ENCODE results near the gene CYP17A1.
"Not testable (repeated sequence)": the region's sequence is repeated elsewhere in the genome, so short reads cannot be mapped to it uniquely, and the experiment has no call there.

CYP17A1 gene

DNA sequence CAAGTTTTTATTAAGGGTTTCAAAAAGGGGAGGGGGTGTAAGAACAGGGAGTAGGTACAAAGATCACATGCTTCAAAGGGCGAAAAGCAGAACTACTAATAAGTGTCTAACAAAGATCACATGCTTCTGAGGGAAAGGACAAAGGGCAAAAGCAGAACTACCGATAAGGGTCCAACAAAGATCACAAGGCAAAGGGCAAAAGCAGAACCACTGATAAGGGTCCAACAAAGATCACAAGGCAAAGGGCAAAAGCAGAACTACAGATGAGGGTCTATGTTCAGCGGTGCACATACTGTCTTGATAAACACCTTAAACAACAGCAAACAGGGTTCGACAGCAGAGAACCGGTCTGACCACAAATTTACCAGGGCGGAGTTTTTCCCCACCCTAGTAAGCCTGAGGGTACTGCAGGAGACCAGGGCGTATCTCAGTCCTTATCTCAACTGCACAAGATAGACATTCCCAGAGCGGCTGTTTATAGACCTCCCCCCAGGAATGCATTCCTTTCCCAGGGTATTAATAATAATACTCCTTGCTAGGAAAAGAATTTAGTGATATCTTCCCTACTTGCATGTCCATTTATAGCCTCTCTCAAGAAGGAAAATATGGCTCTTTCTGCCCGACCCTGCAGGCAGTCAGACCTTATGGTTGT, 1.2 kb upstream of the CYP17A1 start:
- not testable (repeated sequence) for H3K9me3 ChIP-seq (ENCODE audit: control insufficient read depth, low read length); H3K27ac ChIP-seq (ENCODE audit: insufficient read depth, low read depth, low read length, poor library complexity, severe bottlenecking); H3K27me3 ChIP-seq (ENCODE audit: control insufficient read depth, insufficient read depth, low read length, poor library complexity, severe bottlenecking); H3K4me1 ChIP-seq (ENCODE audit: control insufficient read depth, insufficient read depth, low read length); H3K4me3 ChIP-seq (ENCODE audit: insufficient read depth, low read depth, low read length); H3K36me3 ChIP-seq (ENCODE audit: control insufficient read depth, insufficient read depth, low read length)
- WGBS, 2 experiments: 95 to 96% methylated on average over 9 of the region's 9 CpGs

DNA sequence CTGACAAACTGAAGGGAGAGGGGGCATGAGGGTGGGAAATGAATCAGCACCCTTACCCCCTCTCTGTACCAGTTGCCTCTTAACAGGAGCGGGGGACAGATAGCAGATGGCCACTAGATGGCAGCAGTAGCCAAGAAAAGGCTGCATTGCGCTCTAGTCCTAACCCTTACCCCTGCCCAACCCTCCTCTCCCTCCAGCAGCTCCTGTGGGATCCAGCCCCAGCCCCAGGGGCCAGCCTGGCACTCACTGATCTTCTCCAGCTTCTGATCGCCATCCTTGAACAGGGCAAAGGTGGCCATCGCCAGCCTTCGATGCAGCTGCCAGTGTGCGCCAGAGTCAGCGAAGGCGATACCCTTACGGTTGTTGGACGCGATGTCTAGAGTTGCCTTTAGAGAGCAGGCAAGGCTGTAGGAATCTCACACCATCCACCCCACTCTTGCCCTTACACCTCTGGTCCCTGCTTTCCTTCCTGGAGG, 2.2 kb downstream of the CYP17A1 start:
- Histone ChIP-seq H3K36me3 (ENCODE audit: control insufficient read depth, insufficient read depth, low read length) (no peaks in the 10 kb centered on the region), H3K27me3 (ENCODE audit: control insufficient read depth, insufficient read depth, low read length, poor library complexity, severe bottlenecking) (no peaks in the 10 kb centered on the region), H3K4me3 (ENCODE audit: insufficient read depth, low read depth, low read length) (no peak overlapping the region), H3K27ac (ENCODE audit: insufficient read depth, low read depth, low read length, poor library complexity, severe bottlenecking) (no peak overlapping the region), H3K4me1 (ENCODE audit: control insufficient read depth, insufficient read depth, low read length) (no peaks in the 10 kb centered on the region), H3K9me3 (ENCODE audit: control insufficient read depth, low read length) (no peaks in the 10 kb centered on the region)
- 73 to 74% methylated on average over 11 of the region's 11 CpGs for WGBS, 2 experiments

DNA sequence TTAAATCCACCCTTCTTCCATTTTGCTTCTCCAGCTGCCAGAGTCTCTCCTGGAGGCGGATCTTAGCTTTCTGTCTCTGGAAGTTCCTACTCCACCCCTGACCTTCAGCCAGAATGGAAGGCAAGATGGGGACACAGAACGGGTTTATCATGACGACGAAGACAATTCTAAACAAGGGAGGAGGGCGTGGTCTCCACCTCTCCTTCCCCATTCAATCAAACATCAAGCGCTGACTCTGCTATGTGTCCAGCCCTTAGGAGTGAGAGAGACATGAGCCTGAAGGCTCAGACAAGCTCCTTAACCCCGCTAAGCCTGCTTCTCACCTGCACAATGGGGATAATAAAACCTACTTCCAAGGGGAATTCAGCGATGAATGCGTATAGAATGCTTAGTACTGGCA, 3.1 kb downstream of the CYP17A1 start:
- 82 to 85% methylated on average over 9 of the region's 9 CpGs for WGBS, 2 experiments
- H3K9me3 ChIP-seq (ENCODE audit: control insufficient read depth, low read length): no peaks in the 10 kb centered on the region
- no peak overlapping the region for H3K27ac ChIP-seq (ENCODE audit: insufficient read depth, low read depth, low read length, poor library complexity, severe bottlenecking)
- H3K4me3 ChIP-seq (ENCODE audit: insufficient read depth, low read depth, low read length): no peak overlapping the region
- no peaks in the 10 kb centered on the region for H3K4me1 ChIP-seq (ENCODE audit: control insufficient read depth, insufficient read depth, low read length)
- no peaks in the 10 kb centered on the region for H3K36me3 ChIP-seq (ENCODE audit: control insufficient read depth, insufficient read depth, low read length)
- no peaks in the 10 kb centered on the region for H3K27me3 ChIP-seq (ENCODE audit: control insufficient read depth, insufficient read depth, low read length, poor library complexity, severe bottlenecking)

DNA sequence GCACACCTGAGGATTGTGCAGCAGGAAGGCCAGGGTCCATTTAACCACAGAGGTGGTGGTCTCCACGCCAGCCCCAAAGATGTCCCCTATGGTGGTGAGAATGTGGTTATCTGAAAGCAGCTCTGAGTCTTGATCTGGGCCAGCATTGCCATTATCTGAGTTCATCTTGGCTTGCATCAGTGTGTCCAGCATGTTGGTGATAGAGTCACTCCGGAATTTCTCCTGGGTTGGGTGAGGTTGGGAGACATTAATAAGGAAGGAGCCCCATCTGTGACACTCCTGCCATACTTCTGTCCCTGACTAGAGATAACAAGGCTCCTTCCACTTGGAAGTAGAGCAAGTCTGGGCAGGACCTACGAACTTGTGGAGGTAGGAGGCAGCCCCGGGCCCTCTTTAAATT, 4.2 kb downstream of the CYP17A1 start:
- H3K4me1 ChIP-seq (ENCODE audit: control insufficient read depth, insufficient read depth, low read length): no peaks in the 10 kb centered on the region
- H3K36me3 ChIP-seq (ENCODE audit: control insufficient read depth, insufficient read depth, low read length): no peaks in the 10 kb centered on the region
- no peaks in the 10 kb centered on the region for H3K9me3 ChIP-seq (ENCODE audit: control insufficient read depth, low read length)
- no peaks in the 10 kb centered on the region for H3K27me3 ChIP-seq (ENCODE audit: control insufficient read depth, insufficient read depth, low read length, poor library complexity, severe bottlenecking)
- H3K27ac ChIP-seq (ENCODE audit: insufficient read depth, low read depth, low read length, poor library complexity, severe bottlenecking): no peak overlapping the region
- H3K4me3 ChIP-seq (ENCODE audit: insufficient read depth, low read depth, low read length): no peak overlapping the region
- WGBS, 2 experiments: 92 to 94% methylated on average over 4 of the region's 4 CpGs

DNA sequence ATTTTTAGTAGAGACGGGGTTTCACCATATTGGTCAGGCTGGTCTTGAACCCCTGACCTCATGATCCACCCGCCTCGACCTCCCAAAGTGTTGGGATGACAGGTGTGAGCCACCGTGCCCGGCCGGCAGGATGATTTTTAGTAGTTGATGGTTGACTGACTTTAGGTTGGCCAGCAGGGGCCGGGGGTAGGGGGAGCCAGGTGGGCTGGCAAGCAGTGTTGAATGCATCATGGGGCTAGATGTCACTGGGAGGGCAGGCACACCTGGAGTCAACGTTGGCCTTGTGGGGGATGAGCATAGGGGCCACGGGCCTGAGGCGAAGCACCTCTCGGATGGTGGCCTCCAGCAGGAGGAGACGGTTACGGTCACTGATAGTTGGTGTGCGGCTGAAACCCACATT, 5.0 kb downstream of the CYP17A1 start:
- Histone ChIP-seq H3K27ac (ENCODE audit: insufficient read depth, low read depth, low read length, poor library complexity, severe bottlenecking) (no peak overlapping the region), H3K27me3 (ENCODE audit: control insufficient read depth, insufficient read depth, low read length, poor library complexity, severe bottlenecking) (no peaks in the 10 kb centered on the region), H3K4me1 (ENCODE audit: control insufficient read depth, insufficient read depth, low read length) (no peaks in the 10 kb centered on the region), H3K36me3 (ENCODE audit: control insufficient read depth, insufficient read depth, low read length) (no peaks in the 10 kb centered on the region), H3K9me3 (ENCODE audit: control insufficient read depth, low read length) (no peaks in the 10 kb centered on the region), H3K4me3 (ENCODE audit: insufficient read depth, low read depth, low read length) (no peak overlapping the region)
- 94% methylated on average over 14 of the region's 14 CpGs for WGBS, 2 experiments

DNA sequence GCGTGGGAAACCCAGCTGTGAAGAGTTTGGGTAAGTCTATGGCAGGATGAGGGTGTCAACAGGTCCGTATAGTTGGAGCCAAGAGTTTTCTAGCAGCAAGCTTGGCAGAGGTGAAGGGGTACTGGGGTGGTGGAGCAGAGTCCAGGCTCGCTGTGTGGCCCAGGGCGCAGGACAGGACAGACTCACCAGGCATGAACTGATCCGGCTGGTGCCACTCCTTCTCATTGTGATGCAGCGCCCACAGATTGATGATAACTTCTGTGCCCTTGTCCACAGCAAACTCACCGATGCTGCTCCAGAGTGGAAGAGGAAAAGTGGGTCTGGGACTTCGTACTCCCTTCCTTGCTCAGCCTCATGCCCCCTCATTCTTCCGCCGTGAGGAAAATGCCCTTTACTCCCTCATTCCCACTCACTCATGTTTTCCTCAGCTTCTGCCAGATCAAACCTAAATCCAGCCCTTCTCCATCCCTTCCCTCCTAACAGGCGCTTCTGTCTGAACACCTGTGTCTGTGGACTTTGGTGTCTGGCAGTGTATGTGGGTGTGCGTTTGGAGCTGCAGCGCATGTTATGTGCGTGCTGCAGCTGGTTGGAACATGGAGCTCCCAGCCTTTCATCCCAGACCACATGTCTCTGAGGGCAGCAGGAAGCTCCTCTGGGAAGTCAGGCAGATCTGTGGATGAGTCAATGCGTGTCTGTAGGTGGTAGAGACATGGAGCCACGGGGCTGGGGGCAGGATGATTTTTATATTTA, 5.7 kb downstream of the CYP17A1 start:
- no peaks in the 10 kb centered on the region for H3K4me1 ChIP-seq (ENCODE audit: control insufficient read depth, insufficient read depth, low read length)
- no peak overlapping the region for H3K4me3 ChIP-seq (ENCODE audit: insufficient read depth, low read depth, low read length)
- no peak overlapping the region for H3K27ac ChIP-seq (ENCODE audit: insufficient read depth, low read depth, low read length, poor library complexity, severe bottlenecking)
- 92% methylated on average over 13 to 16 of the region's 16 CpGs for WGBS, 2 experiments
- H3K36me3 ChIP-seq (ENCODE audit: control insufficient read depth, insufficient read depth, low read length): no peaks in the 10 kb centered on the region
- no peaks in the 10 kb centered on the region for H3K9me3 ChIP-seq (ENCODE audit: control insufficient read depth, low read length)
- H3K27me3 ChIP-seq (ENCODE audit: control insufficient read depth, insufficient read depth, low read length, poor library complexity, severe bottlenecking): no peaks in the 10 kb centered on the region

DNA sequence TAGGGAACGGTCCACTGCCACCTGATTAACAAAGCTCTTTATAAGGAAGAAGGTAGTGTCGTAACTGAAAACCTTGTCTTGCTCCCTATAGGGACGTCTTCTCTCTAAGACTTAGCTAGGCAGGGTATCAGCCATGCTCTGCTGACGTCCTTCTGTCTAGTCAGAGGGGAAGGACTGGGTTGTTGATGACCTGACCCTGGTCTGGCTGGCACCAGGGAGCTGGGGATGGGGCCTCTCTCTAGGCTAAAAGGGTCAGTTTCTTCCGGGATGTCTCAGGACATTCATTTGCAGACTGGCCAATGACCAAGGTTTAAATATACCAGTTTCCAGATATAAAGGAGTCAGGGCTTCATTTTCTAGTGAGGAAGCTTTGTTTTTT, 9.6 kb downstream of the CYP17A1 start:
- no peaks in the 10 kb centered on the region for H3K9me3 ChIP-seq (ENCODE audit: control insufficient read depth, low read length)
- H3K4me3 ChIP-seq (ENCODE audit: insufficient read depth, low read depth, low read length): no peak overlapping the region
- 80 to 84% methylated on average over 5 of the region's 5 CpGs for WGBS, 2 experiments
- no peak overlapping the region for H3K27ac ChIP-seq (ENCODE audit: insufficient read depth, low read depth, low read length, poor library complexity, severe bottlenecking)
- H3K4me1 ChIP-seq (ENCODE audit: control insufficient read depth, insufficient read depth, low read length): no peaks in the 10 kb centered on the region
- no peaks in the 10 kb centered on the region for H3K27me3 ChIP-seq (ENCODE audit: control insufficient read depth, insufficient read depth, low read length, poor library complexity, severe bottlenecking)
- H3K36me3 ChIP-seq (ENCODE audit: control insufficient read depth, insufficient read depth, low read length): no peaks in the 10 kb centered on the region

DNA sequence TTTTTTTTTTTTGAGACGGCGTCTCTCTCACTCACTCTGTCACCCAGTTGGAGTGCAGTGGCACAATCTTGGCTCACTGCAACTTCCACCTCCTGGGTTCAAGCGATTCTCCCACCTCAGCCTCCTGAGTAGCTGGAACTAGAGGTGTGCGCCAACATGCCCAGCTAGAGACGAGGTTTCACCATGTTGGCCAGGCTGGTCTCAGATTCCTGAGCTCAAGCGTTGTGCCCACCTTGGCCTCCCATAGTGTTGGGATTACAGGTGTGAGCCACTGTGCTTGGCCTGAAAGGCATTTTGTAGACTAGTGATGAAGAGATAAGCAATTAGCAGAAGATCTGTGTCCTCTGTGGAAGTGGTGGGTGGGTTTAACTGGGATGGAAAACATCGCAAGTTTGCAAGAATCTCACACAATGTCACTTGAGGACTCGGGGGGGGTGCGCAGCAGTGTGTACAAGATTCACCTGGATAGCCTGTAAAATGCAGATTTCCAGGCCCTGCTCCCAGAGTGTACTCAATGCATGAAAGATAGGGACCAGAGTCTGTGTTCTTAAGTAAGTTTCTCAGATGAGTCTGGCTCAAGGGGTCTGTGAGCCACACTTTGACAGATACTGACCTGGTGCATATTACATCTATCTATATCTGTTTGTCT, 10.9 kb downstream of the CYP17A1 start:
- no peaks in the 10 kb centered on the region for H3K4me1 ChIP-seq (ENCODE audit: control insufficient read depth, insufficient read depth, low read length)
- no peak overlapping the region for H3K27ac ChIP-seq (ENCODE audit: insufficient read depth, low read depth, low read length, poor library complexity, severe bottlenecking)
- 93 to 96% methylated on average over 9 of the region's 9 CpGs for whole genome bisulfite sequencing, 2 experiments
- no peaks in the 10 kb centered on the region for H3K36me3 ChIP-seq (ENCODE audit: control insufficient read depth, insufficient read depth, low read length)
- H3K27me3 ChIP-seq (ENCODE audit: control insufficient read depth, insufficient read depth, low read length, poor library complexity, severe bottlenecking): no peaks in the 10 kb centered on the region
- H3K4me3 ChIP-seq (ENCODE audit: insufficient read depth, low read depth, low read length): no peak overlapping the region
- H3K9me3 ChIP-seq (ENCODE audit: control insufficient read depth, low read length): no peaks in the 10 kb centered on the region

DNA sequence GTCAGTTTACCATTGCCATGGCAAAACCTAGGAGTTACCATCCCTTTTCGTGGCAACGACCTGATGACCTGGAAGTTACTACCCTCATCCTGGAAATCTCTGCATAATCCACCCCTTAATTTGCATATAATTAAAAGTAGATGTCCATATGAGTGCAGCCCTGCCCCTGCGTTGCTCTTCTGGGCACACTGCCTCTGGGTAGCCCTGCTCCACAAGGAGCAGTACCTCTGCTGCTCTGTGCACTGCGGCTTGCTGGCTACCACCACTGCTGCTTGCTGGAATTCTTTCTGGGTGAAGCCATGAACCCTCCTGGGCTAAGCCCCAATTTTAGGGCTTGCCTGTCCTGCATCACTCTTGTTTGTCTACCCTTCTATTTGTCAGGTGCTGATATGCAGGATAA, 12.5 kb downstream of the CYP17A1 start:
- no peaks in the 10 kb centered on the region for H3K36me3 ChIP-seq (ENCODE audit: control insufficient read depth, insufficient read depth, low read length)
- no peaks in the 10 kb centered on the region for H3K27me3 ChIP-seq (ENCODE audit: control insufficient read depth, insufficient read depth, low read length, poor library complexity, severe bottlenecking)
- H3K4me3 ChIP-seq (ENCODE audit: insufficient read depth, low read depth, low read length): no peak overlapping the region
- no peak overlapping the region for H3K27ac ChIP-seq (ENCODE audit: insufficient read depth, low read depth, low read length, poor library complexity, severe bottlenecking)
- no peaks in the 10 kb centered on the region for H3K9me3 ChIP-seq (ENCODE audit: control insufficient read depth, low read length)
- WGBS, 2 experiments: 93 to 97% methylated on average over 4 of the region's 4 CpGs
- H3K4me1 ChIP-seq (ENCODE audit: control insufficient read depth, insufficient read depth, low read length): no peaks in the 10 kb centered on the region

DNA sequence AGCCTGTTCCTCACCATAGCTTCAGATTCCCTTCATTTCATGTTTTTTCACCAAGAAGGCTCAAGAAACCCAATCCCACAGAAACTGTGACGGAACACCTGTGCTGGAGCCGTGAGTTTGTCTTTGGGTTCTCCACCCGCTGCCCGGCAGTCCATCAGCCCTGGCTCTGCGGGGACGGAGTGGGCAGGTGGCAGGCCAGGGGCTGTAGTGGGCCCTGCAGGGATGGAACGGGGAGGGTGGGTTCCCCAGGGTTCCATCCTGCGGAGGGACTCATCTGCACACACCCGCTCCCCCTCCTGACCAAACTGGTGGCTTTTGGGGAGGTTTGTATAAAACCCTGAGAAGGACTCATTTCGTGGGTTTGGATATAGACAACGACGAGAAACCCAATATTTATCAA, 15.0 kb downstream of the CYP17A1 start:
- Histone ChIP-seq H3K4me1 (ENCODE audit: control insufficient read depth, insufficient read depth, low read length) (no peaks in the 10 kb centered on the region), H3K27me3 (ENCODE audit: control insufficient read depth, insufficient read depth, low read length, poor library complexity, severe bottlenecking) (no peaks in the 10 kb centered on the region), H3K36me3 (ENCODE audit: control insufficient read depth, insufficient read depth, low read length) (no peaks in the 10 kb centered on the region), H3K9me3 (ENCODE audit: control insufficient read depth, low read length) (no peaks in the 10 kb centered on the region), H3K4me3 (ENCODE audit: insufficient read depth, low read depth, low read length) (no peak overlapping the region), H3K27ac (ENCODE audit: insufficient read depth, low read depth, low read length, poor library complexity, severe bottlenecking) (no peak overlapping the region)
- 90 to 93% methylated on average over 12 of the region's 12 CpGs for WGBS, 2 experiments
